DMS53 treated with DMSO at 0.1 percent for 48 hours (cell line): ENCODE measurements around the gene PLCB1.

Source experiments
- DNase-seq: peaks from one replicate; lab custom pipeline; 2025; ENCODE audit not compliant: unreplicated experiment; lab: John Stamatoyannopoulos, UW

PLCB1 gene

GRCh38 chr20:8909596-8909995, 777.5 kb downstream of the PLCB1 start:
- DNase-seq: no peak

GRCh38 chr20:8912096-8912495, 780.0 kb downstream of the PLCB1 start:
- no peak for DNase-seq

DNA sequence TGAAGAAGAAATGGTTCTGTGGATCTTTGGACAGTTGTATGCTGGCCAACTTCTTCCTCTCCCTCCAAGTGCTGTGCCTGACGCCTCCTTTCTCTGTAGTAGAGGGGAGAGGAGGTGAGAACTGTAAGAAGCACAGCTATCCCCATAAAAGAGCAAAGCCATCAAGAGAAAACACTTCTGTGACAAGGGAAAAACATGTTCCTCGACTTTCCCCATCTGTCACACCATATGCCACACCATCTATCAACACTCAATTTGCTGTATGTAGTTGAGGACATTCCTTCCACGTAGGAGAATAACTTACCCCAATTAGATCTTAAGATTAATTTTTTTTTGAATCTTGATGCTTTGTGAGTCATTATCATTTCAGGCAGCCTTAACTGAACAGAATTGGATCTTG, 780.7 kb downstream of the PLCB1 start:
- no peak for DNase-seq

DNA sequence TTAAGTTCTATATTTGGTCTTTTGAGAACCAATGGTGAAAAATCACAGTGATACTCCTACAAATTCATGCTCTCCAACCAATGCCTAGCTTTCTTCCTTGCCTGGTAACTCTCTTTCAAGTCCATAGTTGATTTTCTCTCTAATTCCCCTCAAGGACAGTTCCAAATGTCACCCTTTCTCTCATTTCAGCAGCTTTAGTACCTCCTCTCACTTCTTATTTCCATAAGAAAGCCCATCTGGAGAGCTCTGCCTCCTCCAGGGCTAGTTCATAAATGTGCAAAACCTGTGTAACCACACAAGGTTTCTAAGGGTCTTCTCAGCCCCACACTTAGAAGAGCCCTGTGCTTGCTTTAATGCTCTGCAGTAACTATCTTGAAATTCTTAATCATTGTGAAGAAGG, 781.4 kb downstream of the PLCB1 start:
- no peak for DNase-seq

GRCh38 chr20:8914421-8914820, 782.4 kb downstream of the PLCB1 start:
- no peak for DNase-seq

GRCh38 chr20:8917084-8917483, 785.0 kb downstream of the PLCB1 start:
- DNase-seq: no peak

GRCh38 chr20:8918145-8918544, 786.1 kb downstream of the PLCB1 start:
- no peak for DNase-seq

DNA sequence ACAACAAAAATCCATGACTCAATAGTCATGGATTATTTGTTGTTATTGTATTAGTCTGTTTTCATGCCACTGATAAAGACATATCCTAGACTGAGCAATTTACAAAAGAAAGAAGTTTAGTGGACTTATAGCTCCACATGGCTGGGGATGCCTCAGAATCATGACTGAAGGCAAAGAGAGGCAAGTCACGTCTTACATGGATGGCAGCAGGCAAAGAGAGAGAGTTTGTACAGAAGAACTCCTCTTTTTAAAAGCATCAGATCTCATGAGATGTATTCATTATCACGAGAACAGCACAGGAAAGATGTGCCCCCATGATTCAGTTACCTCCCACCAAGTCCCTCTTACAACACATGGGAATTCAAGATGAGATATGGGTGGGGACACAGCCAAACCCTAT, 792.5 kb downstream of the PLCB1 start:
- DNase-seq: no peak

DNA sequence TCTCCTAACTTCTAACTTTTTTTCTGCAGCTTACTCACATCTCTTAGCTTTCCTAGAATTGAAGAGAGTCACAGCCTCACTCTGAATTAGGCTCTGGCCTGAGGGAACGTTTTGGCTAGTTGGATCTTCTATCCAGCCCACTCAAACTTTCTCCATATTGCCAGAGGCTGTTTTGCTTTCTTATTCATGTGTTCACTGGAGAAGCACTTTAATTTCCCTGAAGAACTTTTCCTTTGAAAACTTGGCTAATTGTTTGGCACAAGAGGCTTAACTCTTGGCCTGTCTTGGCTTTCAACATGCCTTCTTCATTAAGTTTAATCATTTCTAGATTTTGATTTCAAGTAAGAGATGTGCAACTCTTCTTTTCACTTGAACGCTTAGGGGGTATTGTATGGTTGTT, 798.7 kb downstream of the PLCB1 start:
- no peak for DNase-seq

DNA sequence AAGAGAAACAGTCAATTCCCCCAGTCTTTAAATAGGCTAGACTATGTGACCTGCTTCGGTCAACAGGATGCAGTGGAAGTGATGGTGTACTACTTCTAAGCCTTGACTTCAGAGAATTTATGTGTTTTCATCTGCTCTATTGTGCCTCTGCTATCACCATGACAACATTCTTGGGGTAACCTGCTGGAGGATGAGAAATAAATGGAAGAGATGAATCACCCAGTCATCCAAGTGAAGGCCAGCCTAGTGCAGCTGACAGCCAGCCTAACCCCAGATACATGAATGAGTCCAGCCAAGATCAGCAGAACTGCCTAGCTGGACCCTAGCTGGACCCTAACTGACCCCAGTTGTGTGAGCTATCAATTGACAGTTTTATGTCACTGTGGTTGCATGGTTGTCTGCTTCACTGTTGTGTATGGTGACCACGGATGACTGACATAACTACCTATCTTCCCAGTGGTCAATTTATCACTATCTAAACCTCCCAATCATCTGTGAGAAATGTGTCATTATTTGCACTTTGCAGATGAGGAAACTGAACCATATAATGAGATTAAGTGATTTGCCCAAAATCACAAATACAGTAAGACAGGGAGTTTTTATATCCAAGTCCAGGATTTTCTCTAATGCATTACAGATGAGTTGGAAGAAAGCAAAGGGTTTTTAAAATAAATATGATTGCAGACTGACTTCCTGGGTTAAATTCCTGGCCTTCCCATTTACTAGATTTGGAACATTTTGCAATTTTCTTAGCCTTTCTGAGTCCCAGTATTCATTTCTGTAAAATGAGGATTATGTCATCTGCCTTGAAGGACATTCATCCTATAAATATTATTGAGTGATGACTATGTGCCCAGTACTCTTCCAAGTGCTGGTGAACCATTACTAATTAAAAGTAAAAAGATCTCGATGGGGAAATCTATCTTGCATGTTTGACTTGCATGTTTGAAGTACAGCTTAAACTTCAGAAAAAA, 800.4 kb downstream of the PLCB1 start:
- no peak for DNase-seq

DNA sequence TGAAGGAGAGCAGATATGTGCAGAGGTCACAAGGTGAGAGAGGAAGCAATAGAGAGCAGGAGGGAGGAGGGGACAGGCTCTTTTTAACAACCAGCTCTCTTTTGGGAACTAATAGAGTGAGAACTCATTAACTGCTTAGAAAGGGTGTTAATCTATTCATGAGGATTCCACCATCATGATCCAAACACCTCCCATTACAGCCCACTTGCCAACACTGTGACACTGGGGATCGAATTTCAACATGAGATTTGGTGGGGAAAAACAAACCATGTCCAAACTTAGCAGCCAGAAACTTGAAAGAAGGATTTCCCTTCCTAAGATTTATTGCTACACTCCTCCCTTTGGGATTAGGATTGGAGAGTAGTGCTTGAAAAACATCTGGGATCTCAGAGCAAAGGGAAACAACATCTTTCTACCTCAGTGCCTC, 801.3 kb downstream of the PLCB1 start:
- no peak for DNase-seq

DNA sequence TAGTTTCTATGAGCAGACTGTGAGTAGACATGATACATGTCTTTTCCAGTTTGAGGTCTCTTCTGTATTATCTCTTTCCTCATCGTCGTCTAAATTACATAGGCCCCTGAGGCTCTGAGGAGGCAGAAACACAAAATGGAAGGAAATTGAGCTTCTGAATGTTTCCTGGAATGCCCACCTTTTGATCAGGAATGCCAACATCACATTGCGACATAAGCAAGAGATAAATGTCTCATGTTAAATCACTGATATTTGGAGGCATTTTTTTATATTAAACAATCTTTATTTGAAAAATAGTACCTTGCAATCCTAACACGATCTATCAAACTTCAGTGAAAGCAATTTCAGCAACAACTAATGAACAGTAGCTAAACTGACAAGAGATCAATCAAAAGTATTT, 802.3 kb downstream of the PLCB1 start:
- DNase-seq: no peak
